GM21423 (cell line): ENCODE data around the gene KRT84.
"Not testable (repeated sequence)": the region's sequence is repeated elsewhere in the genome, so short reads cannot be mapped to it uniquely, and the experiment has no call there.

Source experiments
- ATAC-seq: cut with Tn5 transposase; IDR thresholded peaks from one replicate; pipeline ENCODE4 v1.9.1; 2021; ENCODE audit warnings: mild to moderate bottlenecking, moderate library complexity; ENCODE audit not compliant: unreplicated experiment

The KRT84 gene

GRCh38 chr12:52413202-52413601, 27.8 kb upstream of the KRT84 start:
- no peak for ATAC-seq

GRCh38 chr12:52411815-52412214, 26.4 kb upstream of the KRT84 start:
- no peak for ATAC-seq

GRCh38 chr12:52410589-52411248, 25.3 kb upstream of the KRT84 start:
- not testable (repeated sequence) for ATAC-seq

GRCh38 chr12:52407918-52408317, 22.5 kb upstream of the KRT84 start:
- ATAC-seq: no peak

GRCh38 chr12:52405922-52406385, 20.5 kb upstream of the KRT84 start, which contains the start of gene KRT82:
TSS of gene KRT82 (minus strand) at chr12:52406335. CDS start at chr12:52406277, 58 bp downstream.
- no peak for ATAC-seq

GRCh38 chr12:52404951-52405350, 19.5 kb upstream of the KRT84 start:
- ATAC-seq: no peak

GRCh38 chr12:52403561-52403960, 18.1 kb upstream of the KRT84 start:
- no peak for ATAC-seq

- ATAC-seq: no peak
Measured at GRCh38 chr12:52402873-52403540, 17.6 kb upstream of the KRT84 start.

- ATAC-seq: no peak
Measured at GRCh38 chr12:52402377-52402776, 16.9 kb upstream of the KRT84 start.

GRCh38 chr12:52401926-52402325, 16.5 kb upstream of the KRT84 start:
- ATAC-seq: no peak

- ATAC-seq: no peak
Measured at GRCh38 chr12:52401526-52401925, 16.1 kb upstream of the KRT84 start.

- ATAC-seq: no peak
Measured at GRCh38 chr12:52400906-52401305, 15.5 kb upstream of the KRT84 start.

GRCh38 chr12:52399756-52400155, 14.3 kb upstream of the KRT84 start:
- ATAC-seq: no peak

- no peak for ATAC-seq
Measured at GRCh38 chr12:52398176-52398575, 12.7 kb upstream of the KRT84 start.

GRCh38 chr12:52396656-52397055, 11.2 kb upstream of the KRT84 start:
- ATAC-seq: no peak

- no peak for ATAC-seq
Measured at GRCh38 chr12:52395761-52396434, 10.4 kb upstream of the KRT84 start.

GRCh38 chr12:52394836-52395405, 9.5 kb upstream of the KRT84 start:
- no peak for ATAC-seq

GRCh38 chr12:52392465-52393007, 7.1 kb upstream of the KRT84 start:
- no peak for ATAC-seq

GRCh38 chr12:52391618-52392002, 6.2 kb upstream of the KRT84 start:
- no peak for ATAC-seq

GRCh38 chr12:52390739-52391617, 5.5 kb upstream of the KRT84 start:
- ATAC-seq: no peak
